GM12873 (cell line): ENCODE data around the gene ZDHHC13.

Experiments used
- TF ChIP-seq, protein P1 (sequence below): IDR thresholded peaks from 2 replicates; pipeline ENCODE4 v1.5.1; 2012; ENCODE audit warnings: low read depth, mild to moderate bottlenecking, moderate library complexity, low read length, control low read depth; ENCODE audit not compliant: insufficient read depth; ENCODE audit errors: missing control alignments

The ZDHHC13 gene

DNA sequence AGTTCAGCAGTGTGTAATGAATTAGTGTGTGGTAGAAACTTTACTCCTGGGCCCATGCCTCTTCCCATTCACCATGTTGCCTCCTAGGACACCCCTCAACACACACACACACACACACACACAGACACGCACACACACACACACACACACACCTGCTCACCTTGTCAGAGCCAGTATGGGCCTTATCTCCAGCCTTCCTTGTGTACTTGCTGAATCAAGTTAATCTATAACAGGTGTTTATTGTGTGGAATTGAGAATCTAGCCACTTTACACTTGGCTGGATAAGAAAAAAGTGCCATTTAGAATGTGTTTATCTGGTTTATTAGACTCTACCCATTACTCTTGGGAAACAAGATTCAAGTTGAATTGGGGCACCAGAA lies 14.5 kb upstream of the ZDHHC13 start:
- TF ChIP-seq, protein P1, sequence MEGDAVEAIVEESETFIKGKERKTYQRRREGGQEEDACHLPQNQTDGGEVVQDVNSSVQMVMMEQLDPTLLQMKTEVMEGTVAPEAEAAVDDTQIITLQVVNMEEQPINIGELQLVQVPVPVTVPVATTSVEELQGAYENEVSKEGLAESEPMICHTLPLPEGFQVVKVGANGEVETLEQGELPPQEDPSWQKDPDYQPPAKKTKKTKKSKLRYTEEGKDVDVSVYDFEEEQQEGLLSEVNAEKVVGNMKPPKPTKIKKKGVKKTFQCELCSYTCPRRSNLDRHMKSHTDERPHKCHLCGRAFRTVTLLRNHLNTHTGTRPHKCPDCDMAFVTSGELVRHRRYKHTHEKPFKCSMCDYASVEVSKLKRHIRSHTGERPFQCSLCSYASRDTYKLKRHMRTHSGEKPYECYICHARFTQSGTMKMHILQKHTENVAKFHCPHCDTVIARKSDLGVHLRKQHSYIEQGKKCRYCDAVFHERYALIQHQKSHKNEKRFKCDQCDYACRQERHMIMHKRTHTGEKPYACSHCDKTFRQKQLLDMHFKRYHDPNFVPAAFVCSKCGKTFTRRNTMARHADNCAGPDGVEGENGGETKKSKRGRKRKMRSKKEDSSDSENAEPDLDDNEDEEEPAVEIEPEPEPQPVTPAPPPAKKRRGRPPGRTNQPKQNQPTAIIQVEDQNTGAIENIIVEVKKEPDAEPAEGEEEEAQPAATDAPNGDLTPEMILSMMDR = no peak

DNA sequence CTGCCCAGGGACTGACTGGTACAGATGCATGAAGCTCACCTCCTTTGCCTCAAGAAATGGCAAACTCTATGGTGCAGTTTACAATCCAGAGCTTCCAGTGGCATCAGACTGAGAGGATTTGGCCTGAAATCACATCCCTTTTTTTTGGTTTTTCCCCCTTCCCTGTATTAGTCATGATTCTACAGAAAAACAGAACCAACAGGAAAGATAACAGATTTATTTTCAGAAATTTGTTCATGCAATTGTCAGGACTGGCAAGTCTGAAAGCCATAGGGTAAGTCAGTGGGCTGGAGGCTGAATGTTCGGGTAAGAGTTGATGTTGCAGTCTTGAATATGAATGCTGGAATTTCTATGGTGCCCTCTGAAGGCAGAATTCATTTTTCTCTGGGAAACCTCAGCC lies 12.0 kb upstream of the ZDHHC13 start:
- TF ChIP-seq, protein P1 = no peak

DNA sequence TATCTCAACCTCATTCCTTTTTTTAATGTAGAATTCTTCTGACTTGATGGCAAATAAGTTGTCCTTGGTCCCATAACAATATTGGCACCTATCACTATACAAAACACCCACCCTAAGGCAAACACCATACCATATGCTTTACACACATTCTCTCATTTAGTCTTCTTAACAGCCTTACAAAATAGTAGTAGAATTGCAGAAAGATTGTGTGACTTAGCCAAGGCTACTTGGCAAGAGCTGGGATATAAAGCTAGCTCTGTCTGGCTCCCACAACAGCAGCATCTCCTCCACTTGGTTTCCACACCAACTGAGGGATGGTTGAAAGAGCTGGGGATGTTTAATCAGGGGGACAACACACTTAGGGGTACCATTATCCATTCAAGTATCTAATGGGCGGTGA lies 9.8 kb upstream of the ZDHHC13 start:
- TF ChIP-seq, protein P1 = no peak

- TF ChIP-seq, protein P1 = no peak
Measured at GRCh38 chr11:19110295-19110694, 6.7 kb upstream of the ZDHHC13 start.

DNA sequence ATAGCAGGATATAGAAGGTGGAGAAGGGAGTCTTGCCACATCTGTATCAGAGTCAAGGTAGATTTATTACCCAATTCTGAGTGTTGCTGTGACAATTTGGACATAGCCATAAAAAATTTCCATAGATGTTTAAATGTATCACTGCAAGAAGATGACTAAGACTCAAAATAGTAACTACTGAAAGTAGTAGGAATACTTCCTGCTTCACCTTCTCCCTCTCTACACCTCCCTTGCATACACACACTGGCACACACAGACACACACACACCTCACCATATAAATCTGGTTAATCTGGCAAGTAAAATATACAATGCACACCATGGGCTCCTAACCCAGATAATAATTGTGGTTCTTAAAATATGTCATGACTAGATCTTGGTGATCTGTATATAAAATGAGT lies 5.2 kb upstream of the ZDHHC13 start:
- TF ChIP-seq, protein P1 = no peak

DNA sequence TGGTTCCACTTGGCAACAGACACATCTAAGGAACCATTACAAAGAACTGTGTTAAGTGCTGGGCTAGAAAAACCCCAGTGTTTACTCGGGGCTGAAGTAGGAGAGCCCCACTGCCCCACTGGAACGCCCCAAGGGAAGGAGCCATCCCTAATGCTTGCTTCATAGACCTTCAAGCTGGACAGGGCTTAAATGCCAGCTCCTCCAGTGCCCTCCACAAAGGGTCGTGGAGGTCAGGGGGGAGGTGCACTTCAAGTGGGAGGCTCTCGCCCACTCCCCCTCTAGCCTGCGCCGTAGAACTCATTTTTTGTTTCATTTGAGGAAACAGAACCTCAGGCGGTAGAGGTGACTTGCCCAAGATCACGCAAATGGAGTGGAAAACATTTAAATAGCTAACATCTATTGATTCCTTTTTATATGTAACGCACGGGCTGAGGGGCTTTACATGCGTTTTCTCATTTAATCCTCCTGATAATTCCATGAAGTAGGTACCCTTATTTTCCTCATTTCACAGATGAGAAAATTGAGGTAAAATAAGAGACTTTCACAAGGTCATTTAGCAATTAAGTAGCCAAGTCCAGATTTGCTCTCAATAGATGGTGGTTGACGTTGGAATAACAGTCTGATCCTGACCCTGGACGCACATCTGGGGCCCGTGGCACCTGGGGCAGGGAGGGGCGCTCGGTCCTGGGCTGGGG lies 545 bp upstream of the ZDHHC13 start:
- TF ChIP-seq, protein P1 = no peak

- TF ChIP-seq, protein P1 = no peak
Measured at GRCh38 chr11:19117760-19118097, 761 bp downstream of the ZDHHC13 start.

DNA sequence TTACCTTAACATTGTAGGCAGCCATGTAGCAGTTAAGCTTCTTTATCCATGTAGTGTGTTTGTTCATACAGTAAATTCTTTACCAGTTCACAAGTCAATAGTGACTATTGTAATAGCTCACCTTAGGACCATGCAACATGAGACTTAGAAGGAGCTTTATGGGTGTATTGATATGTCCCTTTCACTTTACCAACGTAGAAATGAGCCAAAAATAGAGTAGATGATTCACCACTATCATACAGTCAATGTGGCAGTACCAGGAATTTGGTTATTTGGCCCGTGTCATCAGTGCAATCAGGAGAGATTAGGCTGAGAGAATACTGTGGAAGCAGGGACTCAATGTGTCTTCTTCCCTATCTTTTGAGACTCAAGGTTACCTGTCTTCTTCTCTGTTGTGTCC lies 4.7 kb downstream of the ZDHHC13 start:
- TF ChIP-seq, protein P1 = no peak
